GM23338 (cell line): ENCODE results near the gene CTNNA2. TPM values are rescaled to one million over a fixed set of nuclear protein-coding genes. Genes with fewer than 3 reads are reported as not detected.

Source experiments
- ATAC-seq: fragments of 200-7000 bp; cut with Tn5 transposase; 3 replicates; pipeline ENCODE4 v1.9.1; 2020
- DNase-seq: peaks from one replicate; pipeline ENCODE4 v3.0.0-alpha.2; 2015; ENCODE audit warnings: low spot score
- H2AFZ ChIP-seq: fragments of 200-600 bp; sonication (generic); 2 replicates; pipeline ENCODE4 v1.8.0; 2016; ENCODE audit warnings: antibody characterized with exemption, mild to moderate bottlenecking, moderate library complexity
- H3F3A ChIP-seq: fragments of 200-600 bp; sonication (generic); replicated peaks from 2 replicates; pipeline ENCODE4 v1.8.0; 2017; ENCODE audit warnings: antibody characterized with exemption, mixed run types, low read depth
- H3K27ac ChIP-seq: fragments of 200-600 bp; sonication (generic); 2 replicates; pipeline ENCODE4 v1.6.1; 2016; ENCODE audit warnings: low read depth
- H3K27me3 ChIP-seq: fragments of 200-600 bp; sonication (generic); 2 replicates; pipeline ENCODE4 v1.8.0; 2016; ENCODE audit warnings: mild to moderate bottlenecking, mixed run types, moderate library complexity; ENCODE audit not compliant: insufficient read depth
- H3K36me3 ChIP-seq: fragments of 200-600 bp; sonication (generic); 2 replicates; pipeline ENCODE4 v1.8.0; 2016; ENCODE audit warnings: mild to moderate bottlenecking; ENCODE audit not compliant: insufficient read depth
- H3K4me1 ChIP-seq: fragments of 200-600 bp; sonication (generic); 2 replicates; pipeline ENCODE4 v1.8.0; 2016; ENCODE audit warnings: mild to moderate bottlenecking, moderate library complexity; ENCODE audit not compliant: insufficient read depth
- H3K4me2 ChIP-seq: fragments of 200-600 bp; sonication (generic); 2 replicates; pipeline ENCODE4 v1.7.1; 2017; ENCODE audit warnings: mixed run types
- H3K4me3 ChIP-seq: fragments of 200-600 bp; sonication (generic); 2 replicates; pipeline ENCODE4 v1.6.1; 2016; ENCODE audit warnings: mixed run types
- H3K79me2 ChIP-seq: fragments of 200-600 bp; sonication (generic); replicated peaks from 2 replicates; pipeline ENCODE4 v1.8.0; 2017; ENCODE audit warnings: mild to moderate bottlenecking; ENCODE audit not compliant: insufficient read depth
- H3K9me2 ChIP-seq: fragments of 200-600 bp; sonication (generic); 2 replicates; pipeline ENCODE4 v1.8.0; 2017; ENCODE audit not compliant: insufficient read depth
- H4K20me1 ChIP-seq: fragments of 200-600 bp; sonication (generic); replicated peaks from 2 replicates; pipeline ENCODE4 v1.8.0; 2017; ENCODE audit warnings: mild to moderate bottlenecking; ENCODE audit not compliant: insufficient read depth
- H3K27ac Mint-ChIP-seq: 2 replicates; pipeline ENCODE4 v1.8.0; 2020; ENCODE audit warnings: inconsistent platforms, mild to moderate bottlenecking, moderate library complexity, mixed read lengths
- H3K27me3 Mint-ChIP-seq: 3 replicates; pipeline ENCODE4 v1.8.0; 2022; ENCODE audit warnings: low read depth, mild to moderate bottlenecking, moderate library complexity, mixed read lengths, inconsistent platforms; ENCODE audit not compliant: insufficient read depth, poor library complexity
- H3K36me3 Mint-ChIP-seq: 3 replicates; pipeline ENCODE4 v1.8.0; 2021; ENCODE audit warnings: low read depth, mild to moderate bottlenecking, inconsistent platforms, moderate library complexity, mixed read lengths
- H3K4me1 Mint-ChIP-seq: 3 replicates; pipeline ENCODE4 v1.8.0; 2020; ENCODE audit warnings: mild to moderate bottlenecking, inconsistent platforms, mixed read lengths
- H3K4me3 Mint-ChIP-seq: 3 replicates; pipeline ENCODE4 v1.8.0; 2021; ENCODE audit warnings: moderate library complexity, mild to moderate bottlenecking, inconsistent platforms, mixed read lengths
- H3K9me3 Mint-ChIP-seq: 3 replicates; pipeline ENCODE4 v1.8.0; 2020; ENCODE audit warnings: moderate library complexity, mild to moderate bottlenecking, inconsistent platforms, mixed read lengths
- CREB1 ChIP-seq: fragments of 250-450 bp; sonication (Bioruptor Pico); IDR thresholded peaks from 2 replicates; pipeline ENCODE4 v1.5.0; 2020; ENCODE audit warnings: low read depth, mild to moderate bottlenecking, moderate library complexity
- EZH2 ChIP-seq: fragments of 200-600 bp; sonication (generic); IDR thresholded peaks from one replicate; pipeline ENCODE4 v1.8.0; 2017; ENCODE audit warnings: antibody characterized with exemption, mild to moderate bottlenecking, low read depth; ENCODE audit not compliant: unreplicated experiment
- NANOG ChIP-seq: IDR thresholded peaks from 2 replicates; pipeline ENCODE4 v1.6.1; 2016; ENCODE audit warnings: antibody characterized with exemption, borderline replicate concordance
- REST ChIP-seq: IDR thresholded peaks from one replicate; pipeline ENCODE4 v1.6.1; 2018; ENCODE audit warnings: antibody characterized with exemption; ENCODE audit not compliant: unreplicated experiment
- STAT1 ChIP-seq: IDR thresholded peaks from one replicate; pipeline ENCODE4 v1.6.1; 2016; ENCODE audit warnings: antibody characterized with exemption; ENCODE audit not compliant: unreplicated experiment
- ZNF114 ChIP-seq: fragments of 250-450 bp; sonication (Bioruptor Pico); IDR thresholded peaks from 2 replicates; pipeline ENCODE4 v1.5.0; 2020; ENCODE audit warnings: mild to moderate bottlenecking, moderate library complexity
- polyA plus RNA-seq: library from polyadenylated mRNA; unstranded; fragments of >200 nt; fragmentation: Nextera tagmentation; extraction: Ambion mirVana; gene quantifications from 2 replicates; pipeline ENCODE4 v1.2.1, GENCODE V29; 2016
- total RNA-seq: library from RNA; depleted of rRNA; stranded (reverse); fragments of >200 nt; shearing (Covaris generic); gene quantifications from 2 replicates; pipeline ENCODE4 v1.2.3, GENCODE V29; 2014

The CTNNA2 gene
- total and polyA plus RNA-seq, 2 experiments from 2014 or later, result 6.4 to 15.6 TPM

GRCh38 chr2:79620679-79621078 is 107.8 kb downstream of the CTNNA2 start:
- Mint-ChIP-seq H3K9me3 (no peaks in the 10 kb centered on the region), H3K27me3 (no peaks in the 10 kb centered on the region), H3K36me3 (no peaks in the 10 kb centered on the region), H3K4me3 (no peak overlapping the region), H3K4me1 (no peaks in the 10 kb centered on the region; the same call in 2 of the 3 replicates), H3K27ac (no peak overlapping the region)
- Histone ChIP-seq H3K79me2 (no peaks in the 10 kb centered on the region), H2AFZ (no peak overlapping the region), H3F3A (no peaks in the 10 kb centered on the region), H3K4me2 (no peak overlapping the region), H3K9me2 (no peaks in the 10 kb centered on the region), H3K27ac (no peak overlapping the region), H4K20me1 (no peaks in the 10 kb centered on the region), H3K4me1 (no peaks in the 10 kb centered on the region; the same call in 1 of the 2 replicates), H3K27me3 (no peaks in the 10 kb centered on the region), H3K36me3 (no peaks in the 10 kb centered on the region), H3K4me3 (no peak overlapping the region)
- DNase-seq, result no peak
- TF ChIP-seq EZH2, result no peak
- no peak for TF ChIP-seq NANOG
- no peak for TF ChIP-seq CREB1
- TF ChIP-seq REST, result no peak
- no peak for ATAC-seq

- H3K27me3 ChIP-seq, result no peaks in the 10 kb centered on the region
- Mint-ChIP-seq H3K4me3 (no peak overlapping the region), H3K36me3 (no peaks in the 10 kb centered on the region), H3K27me3 (peaks cover 1% of the 10 kb centered on the region), H3K9me3 (no peaks in the 10 kb centered on the region), H3K27ac (no peak overlapping the region), H3K4me1 (no peaks in the 10 kb centered on the region; the same call in 2 of the 3 replicates)
- no peaks in the 10 kb centered on the region for H3F3A ChIP-seq
- no peak overlapping the region for H3K4me2 ChIP-seq
- H2AFZ ChIP-seq, result no peak overlapping the region
- no peak for TF ChIP-seq REST
- TF ChIP-seq ZNF114 (CRISPR knock-in tag), result no peak
- no peak for TF ChIP-seq STAT1
- DNase-seq (no peak), ATAC-seq (no peak)
- H3K4me1 ChIP-seq, result no peaks in the 10 kb centered on the region
- no peak overlapping the region for H3K27ac ChIP-seq
- H3K9me2 ChIP-seq, result no peaks in the 10 kb centered on the region
- H3K79me2 ChIP-seq, result no peaks in the 10 kb centered on the region
- no peak overlapping the region for H3K4me3 ChIP-seq
- no peaks in the 10 kb centered on the region for H4K20me1 ChIP-seq
- no peaks in the 10 kb centered on the region for H3K36me3 ChIP-seq
Measured at GRCh38 chr2:79621252-79621651, 108.4 kb downstream of the CTNNA2 start.
